SHP77 treated with DMSO at 0.1 percent for 48 hours (cell line): ENCODE results near the gene LMTK3.
"Not testable (repeated sequence)": the region's sequence is repeated elsewhere in the genome, so short reads cannot be mapped to it uniquely, and the experiment has no call there.

Experiments
- DNase-seq: peaks from one replicate; lab custom pipeline; 2025; lab: John Stamatoyannopoulos, UW

The LMTK3 gene

GRCh38 chr19:48538057-48538456 is 26.4 kb upstream of the LMTK3 start:
- not testable (repeated sequence) for DNase-seq

- DNase-seq: no peak
Observed at GRCh38 chr19:48537541-48537940, 25.9 kb upstream of the LMTK3 start.

GRCh38 chr19:48533770-48534169 is 22.1 kb upstream of the LMTK3 start:
- no peak for DNase-seq

GRCh38 chr19:48530770-48531169 is 19.1 kb upstream of the LMTK3 start:
- no peak for DNase-seq

- DNase-seq: no peak
Observed at GRCh38 chr19:48530066-48530720, 18.6 kb upstream of the LMTK3 start.

- DNase-seq: no peak
Observed at GRCh38 chr19:48529156-48529555, 17.5 kb upstream of the LMTK3 start.

- no peak for DNase-seq
Observed at GRCh38 chr19:48524732-48525131, 13.1 kb upstream of the LMTK3 start.

GRCh38 chr19:48524221-48524620 is 12.6 kb upstream of the LMTK3 start:
- no peak for DNase-seq

GRCh38 chr19:48520134-48520533 is 8.5 kb upstream of the LMTK3 start:
- no peak for DNase-seq

GRCh38 chr19:48519426-48519825 is 7.8 kb upstream of the LMTK3 start:
- not testable (repeated sequence) for DNase-seq

- no peak for DNase-seq
Observed at GRCh38 chr19:48518207-48518606, 6.6 kb upstream of the LMTK3 start.

GRCh38 chr19:48516536-48516935 is 4.9 kb upstream of the LMTK3 start:
- no peak for DNase-seq

GRCh38 chr19:48514123-48514458 is 2.5 kb upstream of the LMTK3 start:
- no peak for DNase-seq

- DNase-seq: peak; percentile 27
Observed at GRCh38 chr19:48513289-48514122, 1.9 kb upstream of the LMTK3 start.

- DNase-seq: no peak
Observed at GRCh38 chr19:48512504-48513288, 1.1 kb upstream of the LMTK3 start.

- no peak for DNase-seq
Observed at GRCh38 chr19:48511321-48511731, 309 bp downstream of the LMTK3 start.

- no peak for DNase-seq
Observed at GRCh38 chr19:48510421-48511268, 990 bp downstream of the LMTK3 start.

- DNase-seq: no peak
Observed at GRCh38 chr19:48509467-48510194, 2.0 kb downstream of the LMTK3 start.

GRCh38 chr19:48508729-48509411 is 2.8 kb downstream of the LMTK3 start:
- no peak for DNase-seq

- DNase-seq: no peak
Observed at GRCh38 chr19:48507911-48508439, 3.7 kb downstream of the LMTK3 start.
